Measurements from ENCODE around the gene CDK12. TPM values are rescaled to one million over a fixed set of nuclear protein-coding genes. Genes with fewer than 3 reads are reported as not detected.

The CDK12 gene
- total and polyA plus RNA-seq, 9 of the 15 experiments (the other 6 are each of a cell fraction or from before 2014, with no cell fraction given): 3.4 to 65.6 (median 36.8) TPM

- TF ChIP-seq PKNOX1 (IDR thresholded peaks at IDR 0.05) (peak; percentile 64), LEF1 (IDR thresholded peaks at IDR 0.05) (0 out of 2 replicates have a peak, but pooled peaks have one; percentile 33), HLTF (IDR thresholded peaks at IDR 0.05) (peak; percentile 86; the same call in 1 of the 2 replicates), FOXJ2 (tag; IDR thresholded peaks at IDR 0.05) (peak; percentile 80), LARP7 (IDR thresholded peaks at IDR 0.05) (peak; percentile 85), ETS1 (conservative IDR thresholded peaks at IDR 0.05; ENCODE audit: control insufficient read depth, low read depth, low read length) (peak; percentile 84), SETDB1 (IDR thresholded peaks at IDR 0.05; ENCODE audit: low read length) (no peak), EP400 (IDR thresholded peaks at IDR 0.05) (peak; percentile 94), ZBTB26 (CRISPR knock-in tag; IDR thresholded peaks at IDR 0.05) (peak; percentile 95), TRIM24 (IDR thresholded peaks at IDR 0.05) (peak; percentile 5 to 21; a peak in 1 of 4 replicates), L3MBTL2 (IDR thresholded peaks at IDR 0.05) (peak; percentile 62), DEAF1 (CRISPR knock-in tag; IDR thresholded peaks at IDR 0.05) (no peak), COPS2 (conservative IDR thresholded peaks at IDR 0.05) (no peak), GTF2F1 (IDR thresholded peaks at IDR 0.05; ENCODE audit: low read depth, low read length) (0 out of 2 replicates have a peak, but pooled peaks have one; percentile 28), CREB3L1 (IDR thresholded peaks at IDR 0.05; ENCODE audit: borderline replicate concordance, low read depth) (peak; percentile 100)
Measured at GRCh38 chr17:39461113-39461925, at the start of gene CDK12 (continued).

All from K562 (cell line).